Endothelial cell of umbilical vein (primary cell): ENCODE results near the gene ACIN1. TPM values are rescaled to one million over a fixed set of nuclear protein-coding genes. Genes with fewer than 3 reads are reported as not detected.

Source experiments
- BruUV-seq: library from RNA; stranded (reverse); fragments of 400-500 nt; replicated peaks from 2 replicates; lab custom pipeline; 2021; lab: Mats Ljungman, UMichigan
- CTCF ChIA-PET: fragments of 300-600, 350-600 bp; sonication (Branson Sonifier 250); formaldehyde crosslinking; loops from one replicate; lab custom pipeline; 2021; ENCODE audit warnings: antibody characterized with exemption, inconsistent platforms; lab: Charles Lee
- POLR2A ChIA-PET: fragments of 300-600, 350-600 bp; sonication (Branson Sonifier 250); formaldehyde crosslinking; loops from one replicate; lab custom pipeline; 2021; ENCODE audit warnings: antibody characterized with exemption, inconsistent platforms; lab: Charles Lee
- DNase-seq: peaks from one replicate; pipeline ENCODE4 v3.0.0-alpha.2; 2011; ENCODE audit warnings: low read depth, low spot score
- FAIRE-seq: peaks from 2 replicates; lab custom pipeline; 2011; peaks lifted over from hg19 to GRCh38; lab: Jason Lieb, UNC
- H2AFZ ChIP-seq: 2 replicates; pipeline ENCODE4 v1.6.0; 2012; ENCODE audit warnings: low read depth, low read length, control low read depth, inconsistent platforms
- H3K27ac ChIP-seq: 2 replicates; pipeline ENCODE4 v1.5.1; 2011; ENCODE audit warnings: low read depth, mild to moderate bottlenecking, control low read depth, low read length, moderate library complexity; ENCODE audit not compliant: insufficient read depth
- H3K27me3 ChIP-seq, 2 experiments: 2 replicates each; pipeline versions ENCODE4 v1.6.0 to v1.6.1; 2011; ENCODE audit warnings: low read length in 2 of 2, mixed read lengths in 1 of 2; ENCODE audit not compliant: control insufficient read depth in 2 of 2, insufficient read depth in 2 of 2
- H3K36me3 ChIP-seq, 2 experiments: 2 replicates in 1 of 2; 3 replicates in 1 of 2; pipeline ENCODE4 v1.5.1; 2011; ENCODE audit warnings: low read length in 2 of 2, mild to moderate bottlenecking in 1 of 2, moderate library complexity in 1 of 2; ENCODE audit not compliant: control insufficient read depth in 2 of 2, insufficient read depth in 2 of 2; ENCODE audit errors: extremely low read depth in 1 of 2
- H3K4me1 ChIP-seq: 3 replicates; pipeline ENCODE4 v1.5.1; 2011; ENCODE audit warnings: mild to moderate bottlenecking, low read length; ENCODE audit not compliant: control insufficient read depth, insufficient read depth; ENCODE audit errors: extremely low read depth
- H3K4me2 ChIP-seq: 2 replicates; pipeline ENCODE4 v1.6.1; 2011; ENCODE audit warnings: low read length, control low read depth, mixed read lengths; ENCODE audit not compliant: insufficient read depth
- H3K4me3 ChIP-seq, 3 experiments: fragments of 200-600 bp in 1 of 3; sonication (generic), shearing (Covaris generic) in 1 of 3; replicated peaks in 1 of 3; 2 replicates each; pipeline ENCODE4 v1.5.1; 2011 to 2016; ENCODE audit warnings: control low read depth in 3 of 3, low read length in 3 of 3, mild to moderate bottlenecking in 2 of 3, inconsistent platforms in 1 of 3, low read depth in 1 of 3, moderate library complexity in 1 of 3; ENCODE audit not compliant: insufficient read depth in 1 of 3
- H3K79me2 ChIP-seq: 2 replicates; pipeline ENCODE4 v1.6.0; 2012; ENCODE audit warnings: low read length, inconsistent platforms; ENCODE audit not compliant: control insufficient read depth, insufficient read depth
- H3K9ac ChIP-seq: replicated peaks from 2 replicates; pipeline ENCODE3; 2011; ENCODE audit warnings: low read length, control low read depth; ENCODE audit not compliant: insufficient read depth; ENCODE audit errors: extremely low read depth
- H3K9me1 ChIP-seq: replicated peaks from 3 replicates; pipeline ENCODE4 v1.6.0; 2011; ENCODE audit warnings: mild to moderate bottlenecking, low read length; ENCODE audit not compliant: control insufficient read depth, insufficient read depth; ENCODE audit errors: extremely low read depth
- H3K9me3 ChIP-seq: replicated peaks from 2 replicates; pipeline ENCODE4 v1.5.1; 2012; ENCODE audit warnings: low read length, inconsistent platforms; ENCODE audit not compliant: control insufficient read depth, insufficient read depth
- H4K20me1 ChIP-seq: replicated peaks from 2 replicates; pipeline ENCODE3; 2011; ENCODE audit warnings: mild to moderate bottlenecking, low read length; ENCODE audit not compliant: control insufficient read depth, insufficient read depth; ENCODE audit errors: extremely low read depth
- CTCF ChIP-seq, 2 donors: IDR thresholded peaks; 1 replicate in 1 of 2; 2 replicates in 1 of 2; pipeline ENCODE4 v1.5.1; 2011; ENCODE audit warnings: low read length in 2 of 2, mild to moderate bottlenecking in 2 of 2, moderate library complexity in 2 of 2, control low read depth in 1 of 2, inconsistent platforms in 1 of 2, low read depth in 1 of 2; ENCODE audit not compliant: insufficient read depth in 1 of 2; ENCODE audit errors: extremely low read depth in 1 of 2
- EZH2 ChIP-seq: IDR thresholded peaks from 2 replicates; pipeline ENCODE4 v1.6.1; 2012; ENCODE audit warnings: borderline replicate concordance, low read depth, mild to moderate bottlenecking, moderate library complexity, low read length, inconsistent platforms; ENCODE audit not compliant: severe bottlenecking
- FOS ChIP-seq: IDR thresholded peaks from 2 replicates; pipeline ENCODE4 v1.6.1; 2011; ENCODE audit warnings: mild to moderate bottlenecking, low read length, moderate library complexity, borderline replicate concordance; ENCODE audit not compliant: insufficient read depth
- GATA2 ChIP-seq: IDR thresholded peaks from 2 replicates; pipeline ENCODE4 v1.7.0; 2011; ENCODE audit warnings: low read depth, mild to moderate bottlenecking, moderate library complexity, mixed read lengths, low read length; ENCODE audit not compliant: insufficient read length, insufficient read depth
- JUN ChIP-seq: IDR thresholded peaks from 2 replicates; pipeline ENCODE4 v1.6.1; 2011; ENCODE audit warnings: borderline replicate concordance, low read depth; ENCODE audit not compliant: insufficient read length, insufficient read depth
- MAX ChIP-seq: IDR thresholded peaks from 2 replicates; pipeline ENCODE4 v1.6.1; 2011; ENCODE audit not compliant: insufficient read depth, insufficient read length
- MYC ChIP-seq: IDR thresholded peaks from one replicate; pipeline ENCODE4 v1.6.1; 2011; ENCODE audit warnings: mild to moderate bottlenecking, low read depth, low read length
- POLR2A ChIP-seq: IDR thresholded peaks from 2 replicates; pipeline ENCODE4 v1.6.1; 2012; ENCODE audit warnings: low read depth, mild to moderate bottlenecking, control low read depth, low read length
- POLR2AphosphoS5 ChIP-seq: IDR thresholded peaks from 2 replicates; pipeline ENCODE4 v1.6.1; 2012; ENCODE audit warnings: low read depth, mild to moderate bottlenecking, control low read depth, low read length, moderate library complexity; ENCODE audit not compliant: insufficient read depth
- dilution Hi-C: fragments of 300-500 bp; cut with MboI; formaldehyde crosslinking; loops from one replicate; pipeline ENCODE4 v1.15.0; 2019; ENCODE audit warnings: low sequenced_read_pairs; ENCODE audit not compliant: extremely low pct_ligation_motif_present
- intact Hi-C: fragments of 100-400 bp; cut with micrococcal nuclease; formaldehyde crosslinking; loops from one replicate; pipeline ENCODE4 v1.10.0; 2022
- polyA plus RNA-seq, 4 experiments: library from polyadenylated mRNA; depleted of rRNA in 3 of 4; stranded (reverse) in 3 of 4; unstranded in 1 of 4; fragments of >200 nt; gene quantifications; 2 replicates each; pipeline versions ENCODE4 v1.2.1 to v1.2.3, GENCODE V29; 2011 to 2012; ENCODE audit warnings: missing spikeins in 1 of 4
- total RNA-seq: library from RNA; stranded (reverse); gene quantifications from 2 replicates; pipeline ENCODE4 v1.2.3, GENCODE V29; 2021

The ACIN1 gene
- total and polyA plus RNA-seq, 2 donors (not counting 3 experiments of a cell fraction or from before 2014, with no cell fraction given): 146 to 240 TPM

- H3K27ac ChIP-seq: no peak overlapping the region
- TF ChIP-seq EZH2 (no peak), FOS (no peak), MYC (no peak), MAX (no peak), JUN (no peak), CTCF (IDR thresholded peaks at IDR 0.05; ENCODE audit: extremely low read depth in 1 of 2, insufficient read depth in 1 of 2, low read depth in 1 of 2, low read length in 2 of 2) (no peak), POLR2A (no peak), GATA2 (no peak), POLR2AphosphoS5 (no peak)
- BruUV-seq: no TSS peak
- H3K36me3 ChIP-seq: peaks cover 6% of the 10 kb centered on the region in 2 experiments
- POLR2A ChIA-PET: no interaction called here
- H3K9ac ChIP-seq: no peak overlapping the region
- H3K27me3 ChIP-seq: no peaks in the 10 kb centered on the region
- DNase-seq (no peak), FAIRE-seq (no peak)
- H4K20me1 ChIP-seq: no peaks in the 10 kb centered on the region
- H3K9me1 ChIP-seq: no peaks in the 10 kb centered on the region
- intact Hi-C loops (no loop called here), dilution Hi-C loops (no loop called here)
- H3K4me2 ChIP-seq: no peak overlapping the region
- no peak overlapping the region for H3K4me3 ChIP-seq
- no peaks in the 10 kb centered on the region for H3K4me1 ChIP-seq
- H3K9me3 ChIP-seq: no peaks in the 10 kb centered on the region
- CTCF ChIA-PET: interaction anchor here (0.6 to 5.0 kb wide), 8 partner anchors 15 to 92 kb away, joined by 3 to 32 read pairs (median 4); no protein-coding TSS in a partner anchor
- H2AFZ ChIP-seq: no peak overlapping the region
- no peaks in the 10 kb centered on the region for H3K79me2 ChIP-seq
Observed at GRCh38 chr14:23021889-23022442, 73.0 kb downstream of the ACIN1 start.
